Measurements from ENCODE around the gene HOXB2. TPM values are rescaled to one million over a fixed set of nuclear protein-coding genes. Genes with fewer than 3 reads are reported as not detected.

The HOXB2 gene
- total and polyA plus RNA-seq, 8 donors: 0.39 to 5.1 (median 1.8) TPM

- Histone ChIP-seq H3K27ac (no peak overlapping the region), H3K4me3 (no peak overlapping the region), H3K9me3 (no peaks in the 10 kb centered on the region), H3K4me1 (no peaks in the 10 kb centered on the region), H3K36me3 (no peaks in the 10 kb centered on the region), H3K27me3 (peaks cover 0 to 5% (median 2%) of the 10 kb centered on the region in 4 donors)
- intact Hi-C loops (cut with DNase I): no loop called here
- 38 to 43% methylated on average over 8 of the region's 8 CpGs for WGBS, 2 donors
- DNase-seq (no peak), FAIRE-seq (no peak), ATAC-seq (peak in 2 of 4 donors; percentile 16 to 55)
- no peak for TF ChIP-seq CTCF (IDR thresholded peaks at IDR 0.05)
Observed at GRCh38 chr17:48522031-48522653, 22.8 kb downstream of the HOXB2 start.

- DNase-seq (no peak), ATAC-seq (no peak), FAIRE-seq (no peak)
- Histone ChIP-seq H3K4me1 (no peaks in the 10 kb centered on the region), H3K4me3 (no peak overlapping the region), H3K27me3 (no peaks in the 10 kb centered on the region), H3K36me3 (no peaks in the 10 kb centered on the region), H3K27ac (no peak overlapping the region), H3K9me3 (no peaks in the 10 kb centered on the region)
- no peak for TF ChIP-seq CTCF (IDR thresholded peaks at IDR 0.05)
- intact Hi-C loops (cut with DNase I): no loop called here
- 29 to 32% methylated on average over 1 of the region's 1 CpG for WGBS, 2 donors
Observed at GRCh38 chr17:48520631-48521079, 24.3 kb downstream of the HOXB2 start.

- Histone ChIP-seq H3K27me3 (peaks cover 0 to 6% (median 2%) of the 10 kb centered on the region in 4 donors), H3K4me3 (no peak overlapping the region), H3K27ac (no peak overlapping the region), H3K9me3 (no peaks in the 10 kb centered on the region), H3K36me3 (no peaks in the 10 kb centered on the region), H3K4me1 (no peaks in the 10 kb centered on the region)
- ATAC-seq (no peak), FAIRE-seq (no peak), DNase-seq (no peak)
- 64 to 76% methylated on average over 5 of the region's 5 CpGs for WGBS, 2 donors
- intact Hi-C loops (cut with DNase I): no loop called here
- TF ChIP-seq CTCF (IDR thresholded peaks at IDR 0.05): no peak
Observed at GRCh38 chr17:48519427-48519826, 25.5 kb downstream of the HOXB2 start.

- DNase-seq (no peak), FAIRE-seq (no peak), ATAC-seq (no peak)
- Histone ChIP-seq H3K4me3 (no peak overlapping the region), H3K36me3 (no peaks in the 10 kb centered on the region), H3K27ac (no peak overlapping the region), H3K27me3 (peaks cover 0 to 9% (median 2%) of the 10 kb centered on the region in 4 donors), H3K4me1 (peaks cover 0 to 3% (median 0%) of the 10 kb centered on the region in 3 donors), H3K9me3 (no peaks in the 10 kb centered on the region)
- TF ChIP-seq CTCF (IDR thresholded peaks at IDR 0.05): no peak
- intact Hi-C loops (cut with DNase I): no loop called here
- 16 to 22% methylated on average over 3 of the region's 3 CpGs for WGBS, 2 donors
Observed at GRCh38 chr17:48517478-48517877, 27.4 kb downstream of the HOXB2 start.
